Sigmoid colon (tissue), 7 donors: ENCODE data around the gene CCIN. TPM values are rescaled to one million over a fixed set of nuclear protein-coding genes. Genes with fewer than 3 reads are reported as not detected.

ENCODE experiments used
- DNase-seq: peaks from one replicate; pipeline ENCODE4 v3.0.0-alpha.2; 2019
- H3K27ac ChIP-seq, 4 donors: fragments of 200-600 bp; sonication (generic); one replicate each; pipeline ENCODE4 v1.5.1; 2016 to 2019; ENCODE audit warnings: mild to moderate bottlenecking in 1 of 4
- H3K27me3 ChIP-seq, 3 donors: fragments of 200-600 bp; sonication (generic); one replicate each; pipeline ENCODE4 v1.5.1; 2019; ENCODE audit warnings: mild to moderate bottlenecking in 1 of 3
- H3K36me3 ChIP-seq, 4 donors: fragments of 200-600 bp; sonication (generic); one replicate each; pipeline ENCODE4 v1.5.1; 2016 to 2019
- H3K4me1 ChIP-seq, 4 donors: fragments of 200-600 bp; sonication (generic); one replicate each; pipeline ENCODE4 v1.5.1; 2017 to 2019
- H3K4me3 ChIP-seq, 4 donors: fragments of 200-600 bp; sonication (generic); one replicate each; pipeline ENCODE4 v1.5.1; 2017 to 2019; ENCODE audit warnings: mild to moderate bottlenecking in 2 of 4, moderate library complexity in 1 of 4
- H3K9me3 ChIP-seq, 4 donors: fragments of 200-600 bp in 3 of 4; sonication (generic) in 3 of 4; one replicate each; pipeline versions ENCODE4 v1.5.1 to v1.6.1; 2013 to 2019
- CTCF ChIP-seq, 4 experiments: fragments of 450-650 bp in 3 of 4; fragments of 200-600 bp in 1 of 4; IDR thresholded peaks; one replicate each; pipeline ENCODE4 v1.5.1; 2016 to 2019; ENCODE audit warnings: antibody characterized with exemption in 4 of 4, mild to moderate bottlenecking in 3 of 4, moderate library complexity in 2 of 4
- EP300 ChIP-seq, 4 donors: sonication (generic); formaldehyde crosslinking; IDR thresholded peaks; one replicate each; pipeline ENCODE4 v1.6.1; 2017; ENCODE audit warnings: antibody characterized with exemption in 4 of 4
- POLR2A ChIP-seq, 2 donors: fragments of 450-650 bp; IDR thresholded peaks; one replicate each; pipeline ENCODE4 v1.6.1; 2016; ENCODE audit warnings: antibody characterized with exemption in 2 of 2, mild to moderate bottlenecking in 2 of 2, moderate library complexity in 2 of 2
- POLR2AphosphoS5 ChIP-seq, 4 donors: sonication (generic); formaldehyde crosslinking; IDR thresholded peaks; one replicate each; pipeline ENCODE4 v1.6.1; 2017; ENCODE audit warnings: antibody characterized with exemption in 4 of 4
- WGBS, 2 donors: extraction: QIAGEN DNeasy Blood & Tissue Kit; methylation state at CpG; one replicate each; pipeline ENCODE4 v1.1.7; 2013; 5-methylcytosine and 5-hydroxymethylcytosine counted together
- intact Hi-C: fragments of 100-400 bp; cut with DNase I; formaldehyde crosslinking; loops from one replicate; pipeline ENCODE4 v1.15.1; 2023
- polyA plus RNA-seq, 3 donors: library from polyadenylated mRNA; stranded (reverse); fragments of 200-250 nt; gene quantifications; one replicate each; pipeline ENCODE4 v1.2.3, GENCODE V29; 2013
- total RNA-seq, 4 donors: library from RNA; depleted of rRNA; stranded (reverse); fragments of >200 nt; gene quantifications; one replicate each; pipeline ENCODE4 v1.1.0, GENCODE V29; 2016
- donor health status: healthy with polysubstance abuse.
- donor health status: Bipolar disorder and iron deficiency.
- donor health status: healthy.

CCIN gene
- total and polyA plus RNA-seq, 7 donors: 0.07 to 2.5 (median 0.83) TPM; not detected in 3

- peak overlapping the region; percentile 35 to 62 (median 54) for H3K4me3 ChIP-seq
- no peaks in the 10 kb centered on the region for H3K36me3 ChIP-seq
- peak overlapping the region; percentile 83 to 99 (median 86) for H3K27ac ChIP-seq
- intact Hi-C loops: loop anchor here (1.0 kb wide), 2 partner anchors 28 to 62 kb away; no protein-coding TSS in a partner anchor
- TF ChIP-seq EP300 (IDR thresholded peaks at IDR 0.05): no peak
- TF ChIP-seq POLR2A (IDR thresholded peaks at IDR 0.05): no peak
- TF ChIP-seq CTCF (IDR thresholded peaks at IDR 0.05): no peak
- TF ChIP-seq POLR2AphosphoS5 (IDR thresholded peaks at IDR 0.05): no peak
- DNase-seq: no peak
- WGBS, 2 donors: 40 to 63% methylated on average over 12 of the region's 12 CpGs
- peaks cover 0 to 61% (median 53%) of the 10 kb centered on the region in 4 donors for H3K4me1 ChIP-seq
- no peaks in the 10 kb centered on the region for H3K9me3 ChIP-seq
- no peaks in the 10 kb centered on the region for H3K27me3 ChIP-seq
Observed at GRCh38 chr9:36165826-36166167, 3.4 kb upstream of the CCIN start.

GRCh38 chr9:36166168-36166927 lies 2.8 kb upstream of the CCIN start:
- no peaks in the 10 kb centered on the region for H3K27me3 ChIP-seq
- H3K9me3 ChIP-seq: no peaks in the 10 kb centered on the region
- peak; percentile 87 to 94 (median 92) for TF ChIP-seq CTCF (IDR thresholded peaks at IDR 0.05)
- no peak for TF ChIP-seq POLR2A (IDR thresholded peaks at IDR 0.05)
- TF ChIP-seq EP300 (IDR thresholded peaks at IDR 0.05): no peak
- peak in 3 of 4 donors; percentile 29 to 61 (median 54) for TF ChIP-seq POLR2AphosphoS5 (IDR thresholded peaks at IDR 0.05)
- no peaks in the 10 kb centered on the region for H3K36me3 ChIP-seq
- peak; percentile 93 for DNase-seq
- intact Hi-C loops: loop anchor here (1.0 kb wide), 2 partner anchors 29 to 63 kb away; no protein-coding TSS in a partner anchor
- H3K4me1 ChIP-seq: peaks cover 0 to 55% (median 48%) of the 10 kb centered on the region in 4 donors
- 5 to 9% methylated on average over 58 of the region's 58 CpGs for WGBS, 2 donors
- peak overlapping the region; percentile 83 to 99 (median 86) for H3K27ac ChIP-seq
- peak overlapping the region; percentile 35 to 62 (median 54) for H3K4me3 ChIP-seq

GRCh38 chr9:36169708-36170107 lies 520 bp downstream of the CCIN start:
- Histone ChIP-seq H3K36me3 (no peaks in the 10 kb centered on the region), H3K4me3 (no peak overlapping the region), H3K9me3 (no peaks in the 10 kb centered on the region), H3K4me1 (peaks cover 0 to 24% (median 19%) of the 10 kb centered on the region in 4 donors), H3K27me3 (no peaks in the 10 kb centered on the region), H3K27ac (no peak overlapping the region)
- no peak for TF ChIP-seq CTCF (IDR thresholded peaks at IDR 0.05)
- no peak for TF ChIP-seq POLR2AphosphoS5 (IDR thresholded peaks at IDR 0.05)
- no peak for TF ChIP-seq EP300 (IDR thresholded peaks at IDR 0.05)
- no peak for TF ChIP-seq POLR2A (IDR thresholded peaks at IDR 0.05)
- whole genome bisulfite sequencing, 2 donors: 83 to 92% methylated on average over 17 of the region's 17 CpGs
- intact Hi-C loops: no loop called here
- no peak for DNase-seq

- Histone ChIP-seq H3K4me3 (no peak overlapping the region), H3K4me1 (peaks cover 0 to 16% (median 12%) of the 10 kb centered on the region in 4 donors), H3K9me3 (no peaks in the 10 kb centered on the region), H3K27ac (no peak overlapping the region), H3K27me3 (no peaks in the 10 kb centered on the region), H3K36me3 (no peaks in the 10 kb centered on the region)
- TF ChIP-seq POLR2AphosphoS5 (IDR thresholded peaks at IDR 0.05) (no peak), EP300 (IDR thresholded peaks at IDR 0.05) (no peak), POLR2A (IDR thresholded peaks at IDR 0.05) (no peak), CTCF (IDR thresholded peaks at IDR 0.05) (no peak)
- intact Hi-C loops: no loop called here
- WGBS, 2 donors: 97% methylated on average over 13 of the region's 13 CpGs
- DNase-seq: no peak
Observed at GRCh38 chr9:36170531-36170930, 1.3 kb downstream of the CCIN start.
